ENCODE results near the gene FOXN3. TPM values are rescaled to one million over a fixed set of nuclear protein-coding genes. Genes with fewer than 3 reads are reported as not detected.

Gene FOXN3
- total and polyA plus RNA-seq, 10 of the 15 experiments (the other 5 are each of a cell fraction or from before 2014, with no cell fraction given): 4.5 to 68.9 (median 29.7) TPM

DNA sequence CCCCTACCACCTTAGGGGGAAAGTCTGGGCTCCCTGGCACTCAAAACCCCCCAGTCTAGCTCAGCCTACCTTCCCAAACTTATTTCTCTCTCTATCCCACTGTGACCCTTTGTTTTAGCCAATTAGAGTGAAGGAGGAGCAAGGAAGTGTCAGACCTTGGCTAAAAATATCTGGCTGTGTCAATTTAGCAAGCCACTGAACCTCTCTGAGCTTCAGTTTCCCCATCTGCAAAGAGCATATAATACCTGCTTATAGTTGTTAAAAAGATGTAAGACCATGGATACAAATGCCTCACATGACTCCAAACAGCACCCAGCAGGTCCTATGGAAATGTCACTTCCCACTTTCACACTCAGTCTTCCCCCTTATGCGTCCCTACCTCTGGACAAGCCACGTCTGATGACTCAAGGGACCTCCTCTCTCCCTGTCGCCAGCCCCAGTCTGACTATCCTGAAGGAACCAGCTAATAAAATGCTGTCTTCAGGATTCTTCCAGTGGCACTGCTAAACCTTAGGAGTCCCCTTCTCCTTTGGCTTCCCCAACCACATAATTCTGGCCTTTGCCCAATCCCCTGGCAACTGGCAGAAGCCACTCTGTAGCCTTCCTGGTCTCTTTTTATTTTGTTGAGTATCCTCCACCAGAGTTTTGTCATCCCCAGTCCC, 19.3 kb downstream of the FOXN3 start (continued):
- TF ChIP-seq, protein P1, sequence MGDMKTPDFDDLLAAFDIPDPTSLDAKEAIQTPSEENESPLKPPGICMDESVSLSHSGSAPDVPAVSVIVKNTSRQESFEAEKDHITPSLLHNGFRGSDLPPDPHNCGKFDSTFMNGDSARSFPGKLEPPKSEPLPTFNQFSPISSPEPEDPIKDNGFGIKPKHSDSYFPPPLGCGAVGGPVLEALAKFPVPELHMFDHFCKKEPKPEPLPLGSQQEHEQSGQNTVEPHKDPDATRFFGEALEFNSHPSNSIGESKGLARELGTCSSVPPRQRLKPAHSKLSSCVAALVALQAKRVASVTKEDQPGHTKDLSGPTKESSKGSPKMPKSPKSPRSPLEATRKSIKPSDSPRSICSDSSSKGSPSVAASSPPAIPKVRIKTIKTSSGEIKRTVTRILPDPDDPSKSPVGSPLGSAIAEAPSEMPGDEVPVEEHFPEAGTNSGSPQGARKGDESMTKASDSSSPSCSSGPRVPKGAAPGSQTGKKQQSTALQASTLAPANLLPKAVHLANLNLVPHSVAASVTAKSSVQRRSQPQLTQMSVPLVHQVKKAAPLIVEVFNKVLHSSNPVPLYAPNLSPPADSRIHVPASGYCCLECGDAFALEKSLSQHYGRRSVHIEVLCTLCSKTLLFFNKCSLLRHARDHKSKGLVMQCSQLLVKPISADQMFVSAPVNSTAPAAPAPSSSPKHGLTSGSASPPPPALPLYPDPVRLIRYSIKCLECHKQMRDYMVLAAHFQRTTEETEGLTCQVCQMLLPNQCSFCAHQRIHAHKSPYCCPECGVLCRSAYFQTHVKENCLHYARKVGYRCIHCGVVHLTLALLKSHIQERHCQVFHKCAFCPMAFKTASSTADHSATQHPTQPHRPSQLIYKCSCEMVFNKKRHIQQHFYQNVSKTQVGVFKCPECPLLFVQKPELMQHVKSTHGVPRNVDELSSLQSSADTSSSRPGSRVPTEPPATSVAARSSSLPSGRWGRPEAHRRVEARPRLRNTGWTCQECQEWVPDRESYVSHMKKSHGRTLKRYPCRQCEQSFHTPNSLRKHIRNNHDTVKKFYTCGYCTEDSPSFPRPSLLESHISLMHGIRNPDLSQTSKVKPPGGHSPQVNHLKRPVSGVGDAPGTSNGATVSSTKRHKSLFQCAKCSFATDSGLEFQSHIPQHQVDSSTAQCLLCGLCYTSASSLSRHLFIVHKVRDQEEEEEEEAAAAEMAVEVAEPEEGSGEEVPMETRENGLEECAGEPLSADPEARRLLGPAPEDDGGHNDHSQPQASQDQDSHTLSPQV (IDR thresholded peaks at IDR 0.05): no peak
- TF ChIP-seq RUNX3 (IDR thresholded peaks at IDR 0.05; ENCODE audit: low read length): no peak

DNA sequence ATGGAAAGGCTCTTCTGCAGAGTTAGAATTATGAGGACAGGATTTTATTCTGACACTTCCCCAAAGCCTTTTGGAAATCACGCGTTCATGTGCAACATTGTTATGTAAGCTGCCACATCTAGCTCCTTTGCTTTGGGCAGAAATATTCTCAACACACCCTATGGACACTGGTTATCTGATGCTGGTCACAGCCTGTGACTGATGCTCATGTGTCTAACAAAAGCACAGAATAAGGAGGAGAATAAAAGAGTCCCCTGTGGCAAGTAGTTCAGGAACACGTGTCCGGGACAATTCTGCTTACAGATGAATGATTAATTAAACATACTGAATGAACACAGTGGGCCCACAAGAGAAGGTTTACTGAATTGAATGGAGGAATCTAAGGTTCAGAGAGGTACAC, 22.1 kb downstream of the FOXN3 start:
- Histone ChIP-seq H3K9ac (ENCODE audit: control insufficient read depth, insufficient read depth, low read length) (no peak overlapping the region), H2AFZ (ENCODE audit: control insufficient read depth, low read depth, low read length) (no peak overlapping the region), H3K36me3 (ENCODE audit: control insufficient read depth in 2 of 2, insufficient read depth in 2 of 2, low read length in 1 of 2) (peaks cover 0 to 13% of the 10 kb centered on the region in 2 experiments; a peak in 3 of 4 replicates), H3K79me2 (ENCODE audit: control insufficient read depth, insufficient read depth, low read length) (peaks cover 63% of the 10 kb centered on the region), H3K27me3 (replicated peaks in 1 of 2; ENCODE audit: control insufficient read depth in 2 of 2, insufficient read depth in 2 of 2, low read length in 1 of 2) (no peaks in the 10 kb centered on the region), H3K27ac (ENCODE audit: control insufficient read depth, insufficient read depth) (no peak overlapping the region; the same call in 1 of the 2 replicates), H3K4me3 (no peak overlapping the region), H3K4me2 (ENCODE audit: control insufficient read depth, insufficient read depth) (no peak overlapping the region), H3K9me3 (replicated peaks; ENCODE audit: control insufficient read depth, insufficient read depth, low read length) (no peaks in the 10 kb centered on the region), H4K20me1 (ENCODE audit: control insufficient read depth, insufficient read depth) (no peaks in the 10 kb centered on the region), H3K4me1 (ENCODE audit: control insufficient read depth, insufficient read depth, low read length) (peaks cover 6% of the 10 kb centered on the region)
- TF ChIP-seq TCF3 (IDR thresholded peaks at IDR 0.05; ENCODE audit: borderline replicate concordance, insufficient read depth, low read depth, low read length): no peak
- intact Hi-C loops (cut with micrococcal nuclease; ENCODE audit: unreplicated experiment): no loop called here
- no TSS peak for BruUV-seq (replicated peaks)
- RAD21 ChIA-PET (ENCODE audit: unreplicated experiment): interaction anchor here (1.0 kb wide), 1 partner anchor 218 kb away, joined by 3 read pairs; no protein-coding TSS in a partner anchor
- 100% methylated on average over 4 of the region's 4 CpGs for WGBS (ENCODE audit: insufficient coverage, insufficient replicate concordance, low lambda C conversion rate, missing lambda C conversion rate)
- SMC1A ChIA-PET (ENCODE audit: uncharacterized antibody, unreplicated experiment): interaction anchor here (1.1 to 1.6 kb wide), 3 partner anchors 14 to 87 kb away, joined by 3 to 5 read pairs (median 3); no protein-coding TSS in a partner anchor
- in situ Hi-C loops (cut with MboI): no loop called here
- ATAC-seq (no peak), DNase-seq (ENCODE audit: low read depth, low spot score) (no peak), FAIRE-seq (no peak)
- POLR2A ChIA-PET: interaction anchor here (1.1 kb wide), 1 partner anchor 10 kb away, joined by 4 read pairs; no protein-coding TSS in a partner anchor
- CTCF ChIA-PET: interaction anchor here (2.3 kb wide), 1 partner anchor 218 kb away, joined by 7 read pairs; no protein-coding TSS in a partner anchor
